Measurements from ENCODE around the gene ALK.

DNA sequence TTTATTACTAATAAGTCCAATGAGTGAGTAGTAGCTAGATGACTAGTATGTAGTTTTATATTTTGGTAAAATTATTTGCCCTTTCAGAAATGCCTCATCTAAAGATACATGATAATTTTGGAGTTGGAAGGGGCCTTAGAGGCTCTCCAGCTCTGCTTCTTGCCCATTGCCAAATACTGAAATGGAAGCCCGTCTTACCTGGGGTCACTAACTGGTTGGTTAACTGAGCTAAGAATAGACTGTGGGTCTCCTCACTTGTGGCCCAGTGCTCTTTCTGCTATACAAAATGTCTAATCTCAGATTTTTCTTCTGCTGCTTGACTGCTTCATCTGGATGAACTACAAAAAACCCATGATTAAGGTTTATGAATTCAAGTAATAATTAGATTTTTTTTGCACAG lies 739.1 kb downstream of the ALK start:
- TF ChIP-seq POLR2A (IDR thresholded peaks at IDR 0.05): no peak
- TF ChIP-seq, protein P1, sequence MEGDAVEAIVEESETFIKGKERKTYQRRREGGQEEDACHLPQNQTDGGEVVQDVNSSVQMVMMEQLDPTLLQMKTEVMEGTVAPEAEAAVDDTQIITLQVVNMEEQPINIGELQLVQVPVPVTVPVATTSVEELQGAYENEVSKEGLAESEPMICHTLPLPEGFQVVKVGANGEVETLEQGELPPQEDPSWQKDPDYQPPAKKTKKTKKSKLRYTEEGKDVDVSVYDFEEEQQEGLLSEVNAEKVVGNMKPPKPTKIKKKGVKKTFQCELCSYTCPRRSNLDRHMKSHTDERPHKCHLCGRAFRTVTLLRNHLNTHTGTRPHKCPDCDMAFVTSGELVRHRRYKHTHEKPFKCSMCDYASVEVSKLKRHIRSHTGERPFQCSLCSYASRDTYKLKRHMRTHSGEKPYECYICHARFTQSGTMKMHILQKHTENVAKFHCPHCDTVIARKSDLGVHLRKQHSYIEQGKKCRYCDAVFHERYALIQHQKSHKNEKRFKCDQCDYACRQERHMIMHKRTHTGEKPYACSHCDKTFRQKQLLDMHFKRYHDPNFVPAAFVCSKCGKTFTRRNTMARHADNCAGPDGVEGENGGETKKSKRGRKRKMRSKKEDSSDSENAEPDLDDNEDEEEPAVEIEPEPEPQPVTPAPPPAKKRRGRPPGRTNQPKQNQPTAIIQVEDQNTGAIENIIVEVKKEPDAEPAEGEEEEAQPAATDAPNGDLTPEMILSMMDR (IDR thresholded peaks at IDR 0.05): no peak
